DLD1 (cell line): ENCODE data around the gene SNX25.

Source experiments
- in situ Hi-C: cut with HindIII; loops from 2 replicates; pipeline ENCODE4 v1.10.0; 2017; ENCODE audit warnings: low sequenced_read_pairs

SNX25 gene

GRCh38 chr4:185363251-185363650 lies 153.9 kb downstream of the SNX25 start:
- in situ Hi-C loops: no loop called here

GRCh38 chr4:185364886-185365285 lies 155.5 kb downstream of the SNX25 start:
- in situ Hi-C loops: no loop called here

GRCh38 chr4:185369731-185370130 lies 160.3 kb downstream of the SNX25 start:
- in situ Hi-C loops: no loop called here

GRCh38 chr4:185370268-185370949 lies 161.0 kb downstream of the SNX25 start:
- in situ Hi-C loops: no loop called here

GRCh38 chr4:185371702-185372101 lies 162.3 kb downstream of the SNX25 start:
- in situ Hi-C loops: no loop called here

- in situ Hi-C loops: no loop called here
Measured at GRCh38 chr4:185374027-185374426, 164.6 kb downstream of the SNX25 start.

GRCh38 chr4:185374573-185374972 lies 165.2 kb downstream of the SNX25 start:
- in situ Hi-C loops: no loop called here

GRCh38 chr4:185378264-185378663 lies 168.9 kb downstream of the SNX25 start:
- in situ Hi-C loops: loop anchor here (25.0 kb wide), 1 partner anchor 191 kb away; no protein-coding TSS in a partner anchor

GRCh38 chr4:185379326-185380295 lies 170.2 kb downstream of the SNX25 start:
- in situ Hi-C loops: loop anchor here (25.0 kb wide), 1 partner anchor 192 kb away; no protein-coding TSS in a partner anchor

- in situ Hi-C loops: loop anchor here (25.0 kb wide), 1 partner anchor 193 kb away; no protein-coding TSS in a partner anchor
Measured at GRCh38 chr4:185380320-185380719, 170.9 kb downstream of the SNX25 start.

- in situ Hi-C loops: loop anchor here (25.0 kb wide), 1 partner anchor 194 kb away; no protein-coding TSS in a partner anchor
Measured at GRCh38 chr4:185381288-185382196, 172.1 kb downstream of the SNX25 start.

- in situ Hi-C loops: loop anchor here (25.0 kb wide), 1 partner anchor 195 kb away; no protein-coding TSS in a partner anchor
Measured at GRCh38 chr4:185382754-185383153, 173.4 kb downstream of the SNX25 start.

GRCh38 chr4:185383451-185383850 lies 174.1 kb downstream of the SNX25 start:
- in situ Hi-C loops: loop anchor here (25.0 kb wide), 1 partner anchor 196 kb away; no protein-coding TSS in a partner anchor

GRCh38 chr4:185384061-185384460 lies 174.7 kb downstream of the SNX25 start:
- in situ Hi-C loops: loop anchor here (25.0 kb wide), 1 partner anchor 197 kb away; no protein-coding TSS in a partner anchor

GRCh38 chr4:185384930-185385331 lies 175.5 kb downstream of the SNX25 start:
- in situ Hi-C loops: loop anchor here (25.0 kb wide), 1 partner anchor 198 kb away; no protein-coding TSS in a partner anchor

- in situ Hi-C loops: loop anchor here (25.0 kb wide), 1 partner anchor 201 kb away; no protein-coding TSS in a partner anchor
Measured at GRCh38 chr4:185387957-185388356, 178.6 kb downstream of the SNX25 start.

GRCh38 chr4:185390941-185391340 lies 181.5 kb downstream of the SNX25 start:
- in situ Hi-C loops: loop anchor here (25.0 kb wide), 1 partner anchor 204 kb away; no protein-coding TSS in a partner anchor

GRCh38 chr4:185392156-185392555 lies 182.8 kb downstream of the SNX25 start:
- in situ Hi-C loops: loop anchor here (25.0 kb wide), 1 partner anchor 205 kb away; no protein-coding TSS in a partner anchor

- in situ Hi-C loops: loop anchor here (25.0 kb wide), 1 partner anchor 207 kb away; no protein-coding TSS in a partner anchor
Measured at GRCh38 chr4:185394568-185395237, 185.3 kb downstream of the SNX25 start.
